ENCODE data around the gene LRRC41. TPM values are rescaled to one million over a fixed set of nuclear protein-coding genes. Genes with fewer than 3 reads are reported as not detected.

LRRC41 gene
- polyA plus RNA-seq, 1 of the 3 experiments (the other 2 are of a cell fraction) = 59.3 TPM

GRCh38 chr1:46298387-46298786 lies 5.0 kb downstream of the LRRC41 start:
- no peak overlapping the region for H2AFZ ChIP-seq (ENCODE audit: low read depth)
- TF ChIP-seq EZH2phosphoT487 (IDR thresholded peaks at IDR 0.05; ENCODE audit: borderline replicate concordance, low read depth) (no peak), USF2 (IDR thresholded peaks at IDR 0.05; ENCODE audit: borderline replicate concordance, low read depth, low read length) (no peak), EP300 (IDR thresholded peaks at IDR 0.05; ENCODE audit: borderline replicate concordance in 1 of 2, low read depth in 1 of 2, low read length in 1 of 2) (no peak), TEAD4 (IDR thresholded peaks at IDR 0.05; ENCODE audit: borderline replicate concordance, insufficient read depth) (no peak), RCOR1 (IDR thresholded peaks at IDR 0.05; ENCODE audit: low read length) (no peak), NRF1 (IDR thresholded peaks at IDR 0.05; ENCODE audit: low read depth, low read length) (no peak), FOSL2 (IDR thresholded peaks at IDR 0.05; ENCODE audit: borderline replicate concordance, low read depth) (no peak), RXRA (IDR thresholded peaks at IDR 0.05; ENCODE audit: borderline replicate concordance, low read depth) (no peak), MEF2A (IDR thresholded peaks at IDR 0.05; ENCODE audit: borderline replicate concordance, low read depth) (no peak)
- TF ChIP-seq, protein P1, sequence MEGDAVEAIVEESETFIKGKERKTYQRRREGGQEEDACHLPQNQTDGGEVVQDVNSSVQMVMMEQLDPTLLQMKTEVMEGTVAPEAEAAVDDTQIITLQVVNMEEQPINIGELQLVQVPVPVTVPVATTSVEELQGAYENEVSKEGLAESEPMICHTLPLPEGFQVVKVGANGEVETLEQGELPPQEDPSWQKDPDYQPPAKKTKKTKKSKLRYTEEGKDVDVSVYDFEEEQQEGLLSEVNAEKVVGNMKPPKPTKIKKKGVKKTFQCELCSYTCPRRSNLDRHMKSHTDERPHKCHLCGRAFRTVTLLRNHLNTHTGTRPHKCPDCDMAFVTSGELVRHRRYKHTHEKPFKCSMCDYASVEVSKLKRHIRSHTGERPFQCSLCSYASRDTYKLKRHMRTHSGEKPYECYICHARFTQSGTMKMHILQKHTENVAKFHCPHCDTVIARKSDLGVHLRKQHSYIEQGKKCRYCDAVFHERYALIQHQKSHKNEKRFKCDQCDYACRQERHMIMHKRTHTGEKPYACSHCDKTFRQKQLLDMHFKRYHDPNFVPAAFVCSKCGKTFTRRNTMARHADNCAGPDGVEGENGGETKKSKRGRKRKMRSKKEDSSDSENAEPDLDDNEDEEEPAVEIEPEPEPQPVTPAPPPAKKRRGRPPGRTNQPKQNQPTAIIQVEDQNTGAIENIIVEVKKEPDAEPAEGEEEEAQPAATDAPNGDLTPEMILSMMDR (IDR thresholded peaks at IDR 0.05) = no peak
- POLR2A ChIA-PET = no interaction called here
- CTCF ChIA-PET = interaction anchor here (1.3 kb wide), 1 partner anchor 17 kb away, joined by 3 read pairs; no protein-coding TSS in a partner anchor
- H3K27me3 ChIP-seq (ENCODE audit: insufficient read depth) = no peaks in the 10 kb centered on the region
- peaks cover 64% of the 10 kb centered on the region for H3K79me2 ChIP-seq (ENCODE audit: insufficient read depth)
- H3K36me3 ChIP-seq (replicated peaks in 1 of 2; ENCODE audit: control insufficient read depth in 1 of 2, insufficient read depth in 2 of 2, low read length in 1 of 2) = peaks cover 29 to 39% of the 10 kb centered on the region in 2 experiments
- H4K20me1 ChIP-seq (ENCODE audit: insufficient read depth) = no peaks in the 10 kb centered on the region; the same call in none of the 2 replicates
- no peaks in the 10 kb centered on the region for H3K9me3 ChIP-seq
- no peak overlapping the region for H3K9ac ChIP-seq
- H3K4me3 ChIP-seq (ENCODE audit: low read depth in 2 of 2, low read length in 1 of 2) = no peak overlapping the region
- DNase-seq = no peak
- peaks cover 6% of the 10 kb centered on the region for H3F3A ChIP-seq (replicated peaks; ENCODE audit: insufficient read depth)
- H3K4me1 ChIP-seq (ENCODE audit: control insufficient read depth in 1 of 2, insufficient read depth in 2 of 2, low read depth in 1 of 2, low read length in 1 of 2) = peaks cover 8 to 11% of the 10 kb centered on the region in 2 experiments
- no peak overlapping the region for H3K27ac ChIP-seq (ENCODE audit: low read depth in 2 of 2, low read length in 1 of 2)
- no peak overlapping the region for H3K4me2 ChIP-seq
- no peaks in the 10 kb centered on the region for H3K9me2 ChIP-seq

GRCh38 chr1:46295306-46295705 lies 8.1 kb downstream of the LRRC41 start:
- H3K4me1 ChIP-seq (ENCODE audit: control insufficient read depth in 1 of 2, insufficient read depth in 2 of 2, low read depth in 1 of 2, low read length in 1 of 2) = peaks cover 0 to under 1% of the 10 kb centered on the region in 2 experiments; a peak in 2 of 4 replicates
- no peak overlapping the region for H2AFZ ChIP-seq (ENCODE audit: low read depth)
- POLR2A ChIA-PET = interaction anchor here (0.7 kb wide), 1 partner anchor 10 kb away, joined by 3 read pairs; no protein-coding TSS in a partner anchor
- H3K9me3 ChIP-seq = no peaks in the 10 kb centered on the region
- no peak for DNase-seq
- peaks cover 34 to 54% of the 10 kb centered on the region in 2 experiments for H3K36me3 ChIP-seq (replicated peaks in 1 of 2; ENCODE audit: control insufficient read depth in 1 of 2, insufficient read depth in 2 of 2, low read length in 1 of 2)
- H3K4me3 ChIP-seq (ENCODE audit: low read depth in 2 of 2, low read length in 1 of 2) = no peak overlapping the region
- H3K27ac ChIP-seq (ENCODE audit: low read depth in 2 of 2, low read length in 1 of 2) = no peak overlapping the region
- CTCF ChIA-PET = no interaction called here
- H3K9ac ChIP-seq = no peak overlapping the region
- no peak overlapping the region for H3K4me2 ChIP-seq
- no peaks in the 10 kb centered on the region for H3K27me3 ChIP-seq (ENCODE audit: insufficient read depth)
- no peak for TF ChIP-seq TAF1 (IDR thresholded peaks at IDR 0.05; ENCODE audit: borderline replicate concordance, low read depth, low read length)
- TF ChIP-seq, protein P2, sequence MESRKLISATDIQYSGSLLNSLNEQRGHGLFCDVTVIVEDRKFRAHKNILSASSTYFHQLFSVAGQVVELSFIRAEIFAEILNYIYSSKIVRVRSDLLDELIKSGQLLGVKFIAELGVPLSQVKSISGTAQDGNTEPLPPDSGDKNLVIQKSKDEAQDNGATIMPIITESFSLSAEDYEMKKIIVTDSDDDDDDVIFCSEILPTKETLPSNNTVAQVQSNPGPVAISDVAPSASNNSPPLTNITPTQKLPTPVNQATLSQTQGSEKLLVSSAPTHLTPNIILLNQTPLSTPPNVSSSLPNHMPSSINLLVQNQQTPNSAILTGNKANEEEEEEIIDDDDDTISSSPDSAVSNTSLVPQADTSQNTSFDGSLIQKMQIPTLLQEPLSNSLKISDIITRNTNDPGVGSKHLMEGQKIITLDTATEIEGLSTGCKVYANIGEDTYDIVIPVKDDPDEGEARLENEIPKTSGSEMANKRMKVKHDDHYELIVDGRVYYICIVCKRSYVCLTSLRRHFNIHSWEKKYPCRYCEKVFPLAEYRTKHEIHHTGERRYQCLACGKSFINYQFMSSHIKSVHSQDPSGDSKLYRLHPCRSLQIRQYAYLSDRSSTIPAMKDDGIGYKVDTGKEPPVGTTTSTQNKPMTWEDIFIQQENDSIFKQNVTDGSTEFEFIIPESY (IDR thresholded peaks at IDR 0.05; ENCODE audit: borderline replicate concordance, low read depth) = no peak
- TF ChIP-seq NRF1 (IDR thresholded peaks at IDR 0.05; ENCODE audit: low read depth, low read length) = no peak
- no peak for TF ChIP-seq POLR2AphosphoS5 (IDR thresholded peaks at IDR 0.05; ENCODE audit: low read depth, low read length)
- TF ChIP-seq USF2 (IDR thresholded peaks at IDR 0.05; ENCODE audit: borderline replicate concordance, low read depth, low read length) = no peak
- TF ChIP-seq RXRA (IDR thresholded peaks at IDR 0.05; ENCODE audit: borderline replicate concordance, low read depth) = no peak
- no peak for TF ChIP-seq EP300 (IDR thresholded peaks at IDR 0.05; ENCODE audit: borderline replicate concordance in 1 of 2, low read depth in 1 of 2, low read length in 1 of 2)
- TF ChIP-seq TEAD4 (IDR thresholded peaks at IDR 0.05; ENCODE audit: borderline replicate concordance, insufficient read depth) = no peak
- TF ChIP-seq RAD21 (IDR thresholded peaks at IDR 0.05; ENCODE audit: low read length) = no peak
- peaks cover 20% of the 10 kb centered on the region for H3F3A ChIP-seq (replicated peaks; ENCODE audit: insufficient read depth)
- H3K79me2 ChIP-seq (ENCODE audit: insufficient read depth) = peaks cover 37% of the 10 kb centered on the region
- H4K20me1 ChIP-seq (ENCODE audit: insufficient read depth) = no peaks in the 10 kb centered on the region; the same call in 1 of the 2 replicates
- H3K9me2 ChIP-seq = no peaks in the 10 kb centered on the region
- WGBS (ENCODE audit: low lambda C conversion rate) = 100% methylated on average over 2 of the region's 2 CpGs

Data from SK-N-SH (cell line).